DOHH2 (cell line): Measurements from ENCODE around the gene CACNA2D4.

ENCODE experiments used
- CTCF ChIP-seq: fragments of 200-600 bp; sonication (generic); IDR thresholded peaks from one replicate; pipeline ENCODE4 v1.5.1; 2014; ENCODE audit warnings: antibody characterized with exemption, mild to moderate bottlenecking, low read depth, low read length; ENCODE audit not compliant: poor library complexity, severe bottlenecking
- EZH2phosphoT487 ChIP-seq: fragments of 200-600 bp; sonication (generic); IDR thresholded peaks from 2 replicates; pipeline ENCODE4 v1.6.1; 2017; ENCODE audit warnings: borderline replicate concordance, mild to moderate bottlenecking, antibody characterized with exemption, low read length, moderate library complexity, mixed read lengths

- TF ChIP-seq CTCF (no peak), EZH2phosphoT487 (no peak)
Measured at GRCh38 chr12:1797991-1798640, 120.3 kb downstream of the CACNA2D4 start.
